ENCODE data around the gene FRRS1L.
"Not testable (repeated sequence)": the region's sequence is repeated elsewhere in the genome, so short reads cannot be mapped to it uniquely, and the experiment has no call there.

Gene FRRS1L

DNA sequence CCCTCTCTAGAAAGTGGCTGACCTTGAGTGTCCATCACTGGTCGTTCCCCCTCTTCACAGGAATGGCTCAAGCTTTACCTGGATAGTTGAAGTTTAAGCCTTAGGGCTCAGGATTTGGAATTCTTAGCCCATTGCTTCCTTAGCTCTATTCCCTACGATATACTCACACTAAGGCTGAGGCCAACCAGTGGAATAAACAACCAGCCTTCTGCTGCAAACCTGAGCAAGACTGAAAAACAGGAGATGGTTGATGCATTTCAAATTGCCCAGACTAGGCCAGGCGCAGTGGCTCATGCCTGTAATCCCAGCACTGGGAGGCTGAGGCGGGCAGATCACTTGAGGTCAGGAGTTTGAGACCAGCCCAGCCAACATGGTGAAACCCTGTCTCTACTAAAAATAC is 40.4 kb downstream of the FRRS1L start:
- not testable (repeated sequence) for DNase-seq

- no peak for DNase-seq
Observed at GRCh38 chr9:109124121-109124520, 42.9 kb downstream of the FRRS1L start.

DNA sequence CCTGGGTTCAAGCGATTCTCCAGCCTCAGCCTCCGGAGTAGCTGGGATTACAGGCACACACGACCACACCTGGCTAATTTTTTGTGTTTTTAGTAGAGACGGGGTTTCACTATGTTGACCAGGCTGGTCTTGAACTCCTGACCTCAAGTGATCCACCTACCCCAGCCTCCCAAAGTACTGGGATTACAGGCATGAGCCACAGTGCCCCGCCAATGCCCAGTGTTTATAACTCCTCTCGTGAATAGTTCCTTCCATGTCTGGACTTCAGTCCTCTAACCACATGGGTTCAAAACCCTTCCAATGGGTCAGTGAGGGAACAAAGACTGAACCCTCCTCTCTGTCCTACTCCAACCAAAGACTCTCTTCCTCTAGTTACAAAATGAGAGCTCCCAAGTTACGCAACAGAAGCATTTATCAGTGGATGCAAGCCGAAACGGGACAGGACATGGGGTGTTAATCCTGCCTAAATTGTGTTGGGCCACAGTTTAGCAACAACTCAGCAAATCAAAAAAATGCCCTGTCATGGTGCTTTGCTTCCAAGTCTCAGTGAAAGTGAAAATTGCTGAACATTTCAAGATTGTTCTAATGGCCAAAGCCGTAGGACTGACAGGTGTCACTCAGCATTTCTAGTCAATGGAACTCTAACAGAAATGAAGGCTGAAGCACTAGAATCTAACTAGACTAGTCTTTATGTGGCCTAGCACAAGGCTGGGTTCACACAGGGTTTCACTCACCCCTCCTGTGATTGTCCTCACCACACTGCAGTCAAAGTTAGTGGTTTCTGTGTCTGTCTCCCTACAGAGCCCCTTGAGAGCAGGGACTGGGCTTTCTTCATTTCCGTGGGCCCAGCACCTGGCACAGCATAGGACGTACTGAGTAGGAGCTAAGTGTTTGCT is 44.1 kb downstream of the FRRS1L start:
- DNase-seq, result no peak

DNA sequence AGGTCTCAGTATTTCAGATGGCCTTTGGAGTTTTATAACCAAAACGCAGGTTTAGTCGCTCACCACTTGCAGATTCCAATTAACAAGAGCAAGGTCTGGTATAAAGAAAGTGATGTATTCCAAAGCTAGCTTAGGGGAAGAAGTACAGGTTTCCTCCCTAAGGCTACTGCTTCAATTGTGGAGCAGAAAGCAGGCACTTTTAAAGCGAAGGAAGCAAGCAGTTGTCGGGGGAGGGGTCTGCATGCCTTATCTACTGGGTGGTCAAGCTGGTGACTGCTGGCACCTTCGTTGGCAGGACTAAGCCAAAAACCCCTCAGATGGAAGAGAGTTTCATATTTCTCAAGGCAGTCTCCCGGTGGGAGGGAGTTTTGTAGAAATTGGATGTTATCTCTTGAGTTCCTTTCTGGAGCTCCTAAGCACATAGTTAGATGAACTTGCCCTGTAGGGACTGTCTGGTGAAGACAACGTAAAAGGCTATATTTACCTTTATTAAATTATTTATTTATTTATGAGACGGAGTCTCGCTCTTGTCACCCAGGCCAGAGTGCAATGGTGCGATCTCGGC is 45.7 kb downstream of the FRRS1L start:
- DNase-seq, result no peak

GRCh38 chr9:109120204-109120789 is 46.8 kb downstream of the FRRS1L start:
- no peak for DNase-seq

GRCh38 chr9:109119439-109120203 is 47.4 kb downstream of the FRRS1L start, which contains the start of gene TMEM245:
TSS of gene TMEM245 (minus strand) at chr9:109119947. CDS start at chr9:109119913, 34 bp downstream.
- peak; percentile 94 for DNase-seq

DNA sequence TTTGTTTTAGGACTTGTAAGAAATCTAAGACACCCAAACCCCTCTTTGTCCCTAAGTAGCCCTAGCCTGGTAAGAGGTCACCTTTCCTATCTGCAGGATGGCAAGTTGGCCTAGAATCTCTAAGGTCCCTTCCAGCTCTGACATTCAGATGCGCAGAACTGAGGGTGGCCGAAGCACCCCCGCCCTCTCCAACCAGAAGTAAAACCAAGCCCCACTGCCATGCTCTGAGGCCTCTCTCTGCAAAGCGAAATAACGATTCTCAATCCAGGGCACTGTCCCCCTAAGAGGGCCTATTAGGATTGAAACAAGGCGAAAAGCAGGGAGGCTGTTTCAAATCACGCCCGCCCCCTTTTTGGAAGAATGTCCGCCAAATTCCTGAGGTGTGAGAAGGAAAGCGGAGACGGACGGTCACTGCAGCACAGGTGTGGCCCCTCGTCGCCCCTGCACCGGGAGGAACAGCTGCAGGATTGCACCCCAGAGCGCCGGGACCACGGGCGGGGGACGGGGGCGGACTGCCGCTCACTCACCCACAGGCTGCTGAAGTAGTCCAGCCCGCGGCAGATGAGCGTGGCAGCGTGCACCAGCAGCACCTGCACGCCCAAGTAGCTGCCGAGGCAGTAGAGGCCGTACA is 48.1 kb downstream of the FRRS1L start:
- no peak for DNase-seq

DNA sequence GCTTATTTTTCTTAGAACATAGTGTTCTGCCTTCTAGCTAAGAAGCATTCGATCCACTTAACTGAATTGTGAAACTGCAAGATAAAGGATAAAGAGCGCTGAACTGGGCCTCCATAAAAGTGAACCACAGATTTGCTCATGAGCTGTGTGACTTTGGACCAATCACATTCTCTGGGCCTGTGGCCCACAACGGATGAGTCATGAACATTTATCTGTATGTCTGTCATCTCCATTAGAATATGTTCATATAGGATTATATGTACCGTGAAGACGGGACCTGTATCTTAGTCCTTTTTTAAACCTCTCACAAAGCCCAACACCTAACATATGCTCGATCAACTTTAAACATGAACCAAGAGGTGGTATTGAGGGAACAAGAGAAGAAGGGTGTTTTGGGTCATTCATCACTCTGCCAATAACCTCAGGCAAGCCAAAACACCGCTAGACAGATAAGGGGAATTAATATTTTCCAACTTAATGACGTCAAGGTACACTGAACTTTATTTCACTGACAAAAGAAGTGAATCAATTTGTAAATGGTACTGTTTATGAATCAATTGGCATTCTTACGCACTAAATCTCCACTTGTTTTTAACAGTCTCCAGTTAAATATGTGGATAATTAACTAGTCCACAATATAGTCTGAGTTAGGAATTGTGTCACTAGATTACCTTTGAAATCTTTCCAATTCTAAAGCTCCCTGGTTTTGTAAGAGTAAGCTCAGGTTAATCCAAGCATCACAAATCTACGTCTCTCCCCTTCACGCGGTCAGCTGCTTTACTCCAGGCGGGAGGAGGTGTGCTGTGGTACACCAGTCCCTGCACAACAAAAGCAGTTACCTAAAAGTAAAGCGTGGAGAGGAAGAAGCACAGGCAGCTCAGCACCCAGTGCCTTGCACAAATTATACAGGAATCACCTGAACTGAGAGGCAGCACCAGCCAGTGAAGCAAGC is 48.9 kb downstream of the FRRS1L start:
- DNase-seq, result peak; percentile 33

GRCh38 chr9:109115931-109116526 is 51.0 kb downstream of the FRRS1L start:
- no peak for DNase-seq

GRCh38 chr9:109114670-109115069 is 52.4 kb downstream of the FRRS1L start:
- DNase-seq, result no peak

DNA sequence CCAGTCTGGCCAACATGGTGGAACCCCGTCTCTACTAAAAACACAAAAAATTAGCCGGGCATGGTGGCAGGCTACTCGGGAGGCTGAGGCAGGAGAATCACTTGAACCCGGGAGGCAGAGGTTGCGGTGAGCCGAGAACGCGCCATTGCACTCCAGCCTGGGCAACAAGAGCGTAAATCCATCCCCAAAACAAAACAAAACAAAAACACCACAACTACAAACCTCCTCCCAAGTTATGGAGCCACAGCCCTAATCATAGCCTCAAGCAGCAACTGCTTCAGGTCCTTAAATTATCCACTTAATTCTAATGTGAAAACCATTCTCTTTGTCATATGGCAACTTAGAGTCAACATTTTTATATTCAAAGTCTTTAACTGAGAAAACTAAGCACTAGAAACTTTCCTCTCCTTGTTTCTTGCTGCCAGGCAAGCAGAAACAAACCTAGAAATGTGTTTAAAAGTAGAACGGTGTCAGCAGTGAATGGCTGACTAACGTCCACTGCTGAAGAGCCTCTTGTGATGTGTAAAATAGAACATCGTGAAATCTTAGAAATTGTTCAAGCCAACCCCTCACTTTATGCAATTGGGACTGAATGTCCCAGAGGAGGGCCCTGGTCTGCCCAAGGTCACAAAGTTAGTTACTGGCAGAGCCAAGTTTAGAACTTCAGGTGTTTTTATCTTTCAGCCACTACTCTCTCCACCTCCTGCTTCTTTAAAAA is 53.0 kb downstream of the FRRS1L start:
- DNase-seq, result no peak

GRCh38 chr9:109113254-109113653 is 53.8 kb downstream of the FRRS1L start:
- DNase-seq, result no peak

GRCh38 chr9:109110329-109111021 is 56.6 kb downstream of the FRRS1L start:
- DNase-seq, result no peak

DNA sequence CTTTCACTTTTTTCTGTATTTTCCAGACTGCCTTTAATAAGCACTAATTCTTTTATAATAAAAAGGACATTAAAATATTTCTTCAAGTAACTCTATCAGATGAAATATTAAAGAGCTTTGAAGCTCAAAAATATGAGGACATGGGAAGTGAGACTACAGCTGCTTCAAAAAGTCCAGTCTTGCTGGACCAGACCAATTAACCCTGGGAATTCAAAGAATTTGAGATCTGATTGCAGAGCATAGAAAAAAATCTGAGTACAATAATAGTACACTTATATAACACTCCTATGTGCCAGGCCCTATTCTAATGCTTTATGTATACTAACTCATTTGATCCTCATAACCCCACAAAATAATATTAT is 57.1 kb downstream of the FRRS1L start:
- DNase-seq, result no peak

DNA sequence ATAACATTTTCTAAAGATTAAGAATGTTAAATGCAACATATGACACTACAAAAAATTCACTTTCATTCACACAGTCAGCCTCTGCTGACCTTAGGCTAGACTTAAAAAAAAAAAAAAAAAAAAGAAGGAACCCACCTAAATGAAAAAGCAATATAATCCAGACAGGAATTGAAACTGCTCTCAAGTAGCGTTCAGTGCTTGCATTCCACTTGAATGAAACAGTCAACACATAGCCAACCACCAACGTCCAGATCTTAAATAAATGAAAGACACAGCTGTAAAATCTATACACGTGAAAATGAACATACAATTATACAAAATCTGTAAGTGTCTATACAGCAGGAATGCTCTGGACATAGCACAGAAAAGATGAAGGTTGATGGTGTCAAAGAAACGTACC is 58.7 kb downstream of the FRRS1L start:
- no peak for DNase-seq

- DNase-seq, result no peak
Observed at GRCh38 chr9:109107402-109108240, 59.4 kb downstream of the FRRS1L start.

DNA sequence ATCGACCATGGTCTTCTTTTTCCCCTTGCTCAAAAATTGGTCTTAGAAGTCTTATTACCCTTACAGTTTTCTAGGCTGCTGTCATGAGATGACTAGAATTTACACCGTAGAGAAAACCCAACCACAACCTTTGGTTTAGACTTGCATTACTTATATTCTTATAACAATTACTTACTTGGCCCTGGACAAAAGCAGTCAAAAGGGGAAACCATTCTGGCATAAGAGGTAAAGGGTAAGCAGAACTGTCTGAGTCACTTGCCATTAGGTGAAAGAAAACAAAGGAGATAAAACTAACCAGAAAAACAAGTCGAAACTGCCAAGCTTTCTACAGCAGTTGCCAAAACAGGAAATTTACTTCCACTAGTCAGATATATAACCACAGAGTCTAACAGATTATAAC is 65.2 kb downstream of the FRRS1L start:
- DNase-seq, result no peak

- no peak for DNase-seq
Observed at GRCh38 chr9:109101202-109101595, 65.8 kb downstream of the FRRS1L start.

Measured in activated gamma-delta T cell treated with Interleukin-2 at 50 U/mL for 16 hours (primary cell).